Cortex of kidney (tissue), 1 donor: ENCODE results near the gene ARHGAP12.

Experiments used
- DNase-seq: peaks from one replicate; lab custom pipeline; 2025; lab: John Stamatoyannopoulos, UW

Gene ARHGAP12

DNA sequence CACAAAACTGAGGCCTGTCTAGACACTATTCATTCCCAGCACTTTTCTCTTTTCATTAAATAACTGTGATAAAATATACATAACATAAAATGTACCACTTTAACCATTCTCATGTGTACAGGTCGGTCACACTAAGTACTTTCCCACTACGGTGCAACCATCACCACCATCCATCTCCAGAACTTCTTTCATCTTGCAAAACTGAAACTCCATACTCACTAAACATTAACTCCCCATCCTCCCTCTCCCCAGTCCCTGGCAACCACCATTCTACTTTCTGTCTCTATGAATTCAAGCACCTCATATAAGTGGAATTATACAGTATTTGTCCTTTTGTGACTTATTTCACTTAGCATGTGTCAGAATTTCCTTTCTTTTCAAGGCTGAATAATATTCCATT lies 53.0 kb downstream of the ARHGAP12 start:
- DNase-seq, result no peak

DNA sequence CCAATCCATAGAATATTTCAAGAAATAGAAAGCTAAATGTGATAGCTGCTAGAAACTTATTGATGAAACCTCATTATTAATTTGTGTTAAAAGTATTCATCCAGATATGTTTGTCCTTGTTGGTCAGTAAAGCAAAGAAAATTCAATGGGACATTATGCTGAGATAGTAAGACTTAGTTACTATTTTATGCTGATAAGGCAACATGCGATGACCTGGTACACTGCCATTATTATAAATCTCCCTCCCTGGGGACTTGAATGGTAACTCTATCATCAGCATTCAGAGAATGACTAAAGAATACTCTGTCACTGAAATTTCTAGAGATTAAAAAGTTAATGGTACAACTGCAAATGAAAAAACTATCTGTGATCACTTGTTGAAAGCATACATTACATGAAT lies 54.9 kb downstream of the ARHGAP12 start:
- no peak for DNase-seq

DNA sequence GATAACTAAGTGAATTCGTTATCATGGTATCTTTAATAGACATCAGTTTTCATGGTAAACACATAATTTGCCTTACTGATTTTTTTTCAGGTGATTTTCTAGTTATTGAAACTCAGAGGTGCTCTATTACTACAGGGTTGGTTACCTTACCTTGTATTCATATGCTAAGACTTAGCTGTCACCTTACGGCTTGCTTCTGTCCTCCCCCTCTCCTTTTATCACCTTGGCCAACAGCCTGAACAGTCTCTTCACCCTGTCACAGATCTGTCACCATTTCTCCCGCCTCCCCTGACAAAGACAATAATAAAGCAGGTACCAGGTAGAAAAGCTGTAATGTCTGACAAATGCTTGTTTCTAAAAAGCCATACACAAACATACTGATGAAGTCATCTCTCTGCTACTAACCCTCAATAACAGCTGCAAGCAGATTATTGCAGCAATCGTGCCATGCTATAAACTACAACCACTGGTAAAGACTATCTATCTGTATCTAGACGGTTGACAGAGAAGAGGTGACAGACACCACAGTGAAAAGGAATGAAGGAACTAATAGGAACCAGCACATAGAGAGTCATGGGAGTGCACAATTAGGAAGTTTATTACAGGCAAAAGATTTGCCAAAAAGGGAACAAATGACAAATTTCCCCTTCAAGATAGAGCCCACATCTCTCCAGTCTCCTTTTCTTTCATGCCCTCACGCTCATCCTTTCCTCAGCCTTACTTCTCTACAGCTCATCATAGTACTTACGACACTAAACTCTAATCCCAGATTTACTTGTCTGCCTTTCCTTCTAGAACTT lies 57.2 kb downstream of the ARHGAP12 start:
- no peak for DNase-seq

DNA sequence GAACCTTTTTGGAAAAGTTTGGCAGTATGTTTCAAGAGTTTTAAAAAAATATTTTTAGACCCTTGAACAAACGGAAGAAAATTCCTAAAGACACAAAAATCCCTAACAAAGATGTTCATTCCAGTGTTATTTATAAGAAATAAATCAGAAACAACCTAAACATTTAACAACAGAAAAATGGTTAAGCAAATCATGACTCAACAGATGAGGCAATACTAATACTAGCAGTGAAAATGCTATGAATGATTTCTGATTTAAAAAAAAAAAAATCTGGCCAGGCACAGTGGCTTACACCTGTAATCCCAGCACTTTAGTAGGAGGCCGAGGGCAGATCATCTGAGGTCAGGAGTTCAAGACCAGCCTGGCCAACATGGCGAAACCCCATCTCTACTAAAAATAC lies 61.0 kb downstream of the ARHGAP12 start:
- DNase-seq, result no peak

DNA sequence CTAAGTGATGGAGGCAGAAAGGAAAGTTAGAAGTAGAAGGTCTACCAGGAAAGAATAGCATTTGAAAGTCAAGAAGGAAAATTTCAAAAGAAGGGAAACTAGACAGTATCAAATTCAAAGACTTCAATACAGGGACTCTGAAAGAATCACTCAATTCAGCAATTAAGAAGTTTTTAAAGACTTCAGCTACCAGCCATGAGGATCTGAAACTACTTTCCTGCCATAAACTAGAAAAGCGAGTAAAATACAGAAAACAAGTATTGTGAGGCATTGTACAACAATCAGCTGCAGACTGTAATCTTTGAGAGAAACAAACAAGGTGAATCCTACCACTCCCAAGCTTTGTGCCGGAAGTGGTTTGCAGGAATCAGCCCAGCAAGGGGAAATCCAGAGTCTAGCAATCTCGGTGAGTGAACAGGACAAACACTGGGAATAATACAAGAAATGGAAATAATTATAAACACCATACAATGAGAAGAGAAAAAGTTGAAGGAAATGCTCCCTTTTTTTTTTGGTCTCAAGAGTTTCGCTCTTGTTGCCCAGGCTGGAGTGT lies 62.4 kb downstream of the ARHGAP12 start:
- no peak for DNase-seq

DNA sequence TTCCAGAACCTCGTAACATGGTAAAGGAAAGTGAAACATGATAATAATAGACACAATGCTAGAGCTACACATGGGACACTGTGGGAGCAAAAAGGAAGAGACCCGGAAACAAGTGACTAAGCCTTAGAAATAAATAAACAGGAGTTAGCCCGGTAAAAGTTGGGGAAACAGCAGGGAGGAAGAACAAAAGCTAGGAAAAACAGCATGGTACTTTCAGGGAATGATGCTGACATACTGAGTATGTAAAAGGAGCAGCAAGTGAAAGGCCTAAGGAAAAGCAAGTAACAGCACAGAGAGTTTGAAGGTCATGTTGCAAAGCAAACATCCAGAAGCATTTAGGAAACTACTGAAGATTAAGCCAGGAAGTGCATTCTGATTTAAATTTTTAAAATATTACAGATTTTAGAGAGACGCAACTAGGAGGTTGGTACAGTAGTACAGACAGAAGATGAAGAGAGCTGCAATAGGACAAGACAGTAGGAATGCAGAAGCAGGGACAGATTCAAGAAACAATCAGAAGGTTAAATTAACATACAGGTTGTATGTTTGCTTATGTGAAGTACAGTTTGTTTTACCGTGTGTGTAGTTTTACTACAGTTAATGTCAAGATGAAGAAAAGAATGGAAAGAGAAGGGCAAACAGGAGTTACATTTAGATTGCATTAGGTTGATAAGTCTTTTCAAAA lies 63.7 kb downstream of the ARHGAP12 start:
- no peak for DNase-seq

DNA sequence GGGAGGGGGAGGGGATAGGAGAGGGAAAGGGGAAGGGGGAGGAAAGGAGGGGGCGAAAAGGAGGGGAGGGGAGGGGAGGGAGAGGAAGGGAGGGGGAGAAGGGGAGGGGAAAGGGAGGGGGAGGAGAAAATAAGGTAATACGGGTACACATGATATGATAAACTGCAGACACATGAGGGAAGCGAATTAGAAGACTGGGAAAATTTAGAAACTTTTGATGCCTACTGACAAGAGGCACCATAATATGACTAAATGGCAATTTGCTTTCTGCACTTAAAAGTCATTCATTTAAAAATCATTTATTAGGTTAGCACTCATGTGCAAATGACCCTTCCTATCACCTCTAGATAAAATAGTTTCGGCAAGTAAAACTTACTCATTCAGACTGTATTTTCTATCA lies 73.6 kb downstream of the ARHGAP12 start:
- DNase-seq, result no peak

DNA sequence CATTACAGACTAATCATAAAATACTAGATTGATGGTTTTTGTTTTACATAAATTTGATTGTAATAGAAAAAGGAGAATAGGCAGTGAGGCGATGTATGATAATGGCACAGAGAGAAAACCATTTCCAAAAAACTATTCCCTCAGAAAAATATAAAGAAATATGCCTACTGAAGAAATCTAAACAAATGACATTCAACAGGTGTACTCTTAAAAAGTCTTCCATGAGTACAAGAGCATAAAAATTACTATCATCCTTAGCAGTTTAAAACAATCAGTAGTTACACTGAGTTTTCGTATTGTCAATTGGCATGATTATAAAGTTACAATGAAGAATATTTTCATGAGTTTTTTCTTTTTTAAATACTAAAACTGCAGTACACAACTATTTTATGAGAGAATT lies 75.0 kb downstream of the ARHGAP12 start:
- DNase-seq, result no peak

DNA sequence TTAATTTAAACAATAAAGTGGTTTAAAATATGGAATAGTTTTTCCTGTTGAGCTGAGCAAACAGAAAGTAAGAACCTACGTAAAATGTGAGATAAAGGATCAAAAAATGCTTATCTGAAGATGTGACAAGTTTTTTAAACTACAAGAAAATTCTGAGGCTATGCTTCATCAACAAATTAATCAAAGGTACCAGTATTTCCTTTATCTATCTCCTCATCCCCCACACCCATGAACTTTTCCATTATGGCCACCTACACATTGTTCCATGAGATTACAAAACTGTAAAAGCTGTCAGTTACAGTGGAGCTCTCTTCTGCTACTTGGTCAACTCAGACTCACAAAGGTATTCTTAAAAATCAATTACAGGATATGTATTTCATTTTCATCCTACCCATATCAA lies 77.4 kb downstream of the ARHGAP12 start:
- DNase-seq, result no peak

DNA sequence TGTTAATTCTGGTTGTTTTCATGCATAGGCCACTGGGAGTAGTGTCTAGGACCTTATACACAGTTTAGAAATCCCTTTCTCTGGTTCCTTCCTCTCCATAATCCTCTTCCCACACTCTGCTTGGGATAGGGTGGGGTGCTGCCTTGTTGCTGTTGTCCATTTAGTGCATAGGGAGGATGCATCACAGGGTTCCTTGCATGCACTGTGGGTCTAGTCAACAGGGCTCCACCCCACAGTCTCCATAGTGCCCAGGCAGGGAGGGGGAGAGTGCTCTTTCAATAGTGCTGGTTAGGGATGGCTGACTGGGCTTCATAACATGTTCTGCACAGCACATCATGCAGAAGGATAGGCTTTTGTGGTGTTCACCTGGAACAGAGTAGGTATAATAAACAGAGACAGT lies 81.1 kb downstream of the ARHGAP12 start:
- DNase-seq, result no peak

DNA sequence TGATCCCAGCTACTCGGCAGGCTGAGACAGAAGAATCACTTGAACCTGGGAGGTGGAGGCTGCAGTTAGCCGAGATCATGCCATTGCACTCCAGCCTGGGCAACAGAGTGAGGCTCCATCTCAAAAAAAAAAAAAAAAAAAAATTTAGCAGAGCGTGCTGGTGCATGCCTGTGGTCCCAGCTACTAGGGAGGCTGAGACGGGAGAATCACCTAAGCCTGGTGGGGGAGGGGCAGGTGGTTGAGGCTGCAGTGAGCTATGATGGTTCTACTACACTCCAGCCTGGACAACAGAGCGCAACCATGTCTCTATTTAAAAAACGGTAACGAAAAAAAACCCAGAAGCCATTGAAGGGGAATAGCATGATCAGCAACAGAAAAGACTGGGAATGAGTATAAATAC lies 89.9 kb downstream of the ARHGAP12 start:
- DNase-seq, result no peak

DNA sequence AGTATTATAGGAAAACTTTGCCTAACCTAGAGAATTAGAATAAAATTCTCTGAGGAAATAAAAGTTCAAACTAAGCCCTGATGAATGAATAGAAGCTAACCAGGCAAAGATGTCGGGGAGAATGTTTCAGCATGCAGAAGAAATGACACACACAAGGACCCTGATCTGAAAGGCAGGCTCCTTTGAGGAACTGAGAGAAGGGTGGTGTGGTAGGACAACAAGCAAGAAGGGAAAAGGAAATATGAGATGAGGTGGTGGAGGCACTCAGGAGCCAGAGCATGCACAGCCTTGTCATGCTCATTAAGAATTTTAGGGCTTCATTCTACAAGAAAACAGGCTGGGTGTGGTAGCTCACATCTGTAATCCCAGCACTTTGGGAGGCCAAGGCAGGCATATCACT lies 90.6 kb downstream of the ARHGAP12 start:
- DNase-seq, result no peak

DNA sequence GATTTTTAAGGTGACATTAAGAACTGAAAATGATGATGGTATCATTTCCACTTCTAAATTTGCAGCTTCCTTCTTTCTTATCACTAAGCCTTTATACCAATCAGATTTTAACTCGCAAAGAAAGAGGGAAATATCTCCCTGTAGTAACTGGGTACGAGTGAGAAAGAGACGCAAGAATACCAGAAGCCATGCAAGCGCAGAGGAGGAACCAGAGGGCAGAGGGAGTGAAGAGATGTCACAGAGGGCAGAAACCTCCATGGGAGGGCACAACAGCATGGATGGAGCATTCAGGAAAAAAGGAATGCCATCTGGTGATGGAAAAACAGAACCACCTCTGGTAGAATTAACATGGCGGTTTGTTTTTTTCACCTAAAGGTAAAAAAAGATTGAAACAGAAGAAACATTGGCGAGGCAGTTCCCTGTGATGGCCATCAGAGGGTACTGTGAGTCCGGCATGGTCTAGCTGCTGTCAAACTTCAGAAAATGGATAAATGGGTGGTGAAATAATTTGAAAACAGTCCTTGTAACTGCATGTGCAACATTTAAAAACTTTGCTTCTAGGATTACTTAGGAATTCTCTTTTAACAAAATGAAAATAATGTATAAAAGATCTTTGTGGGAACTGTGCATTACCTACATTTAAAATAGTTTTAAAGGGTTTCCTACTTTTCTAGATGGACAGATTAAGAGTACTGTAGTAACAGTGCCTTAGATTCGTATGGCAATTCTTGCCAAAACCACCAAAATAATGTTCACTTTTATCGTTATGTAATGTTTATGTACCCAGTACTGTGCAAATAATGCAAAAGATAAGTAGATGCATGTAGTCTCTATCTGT lies 91.8 kb downstream of the ARHGAP12 start:
- DNase-seq, result no peak

DNA sequence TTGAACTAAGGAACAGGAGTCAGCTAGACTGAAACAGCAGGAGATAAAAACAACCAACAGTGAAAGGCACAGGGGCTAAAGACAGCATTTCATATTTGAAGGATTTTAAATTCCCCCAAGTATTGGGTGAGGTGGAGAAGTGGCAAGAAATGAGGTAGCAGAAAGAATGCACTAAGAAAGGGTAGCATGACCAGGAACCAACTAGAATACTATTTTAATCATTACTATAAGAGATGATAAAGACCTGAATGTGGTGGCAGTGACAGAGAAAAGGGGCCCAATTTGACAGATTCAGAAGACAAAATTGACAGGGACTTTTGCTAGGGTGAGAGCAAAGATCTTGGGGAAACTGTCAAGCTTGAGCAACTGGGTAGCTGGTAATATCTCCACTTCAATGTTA lies 94.9 kb downstream of the ARHGAP12 start:
- no peak for DNase-seq

DNA sequence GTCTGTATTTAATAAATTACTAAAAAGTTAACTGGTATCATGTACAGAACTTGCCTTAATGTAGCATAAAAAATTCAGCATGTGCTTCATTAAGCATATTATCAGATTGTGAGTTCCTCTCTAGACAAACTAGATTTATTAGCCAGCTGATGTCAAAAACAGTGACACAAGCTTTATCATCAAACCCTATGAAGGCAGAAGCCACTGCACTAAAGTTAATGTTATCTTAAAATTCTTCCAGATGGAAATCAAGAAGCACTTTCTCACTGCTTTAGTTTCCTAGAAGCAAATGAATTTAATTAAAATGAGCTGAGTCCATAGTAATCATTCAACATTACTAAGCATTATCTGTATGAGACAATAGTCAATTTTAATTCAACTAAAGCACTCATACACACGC lies 96.4 kb downstream of the ARHGAP12 start:
- DNase-seq, result no peak

DNA sequence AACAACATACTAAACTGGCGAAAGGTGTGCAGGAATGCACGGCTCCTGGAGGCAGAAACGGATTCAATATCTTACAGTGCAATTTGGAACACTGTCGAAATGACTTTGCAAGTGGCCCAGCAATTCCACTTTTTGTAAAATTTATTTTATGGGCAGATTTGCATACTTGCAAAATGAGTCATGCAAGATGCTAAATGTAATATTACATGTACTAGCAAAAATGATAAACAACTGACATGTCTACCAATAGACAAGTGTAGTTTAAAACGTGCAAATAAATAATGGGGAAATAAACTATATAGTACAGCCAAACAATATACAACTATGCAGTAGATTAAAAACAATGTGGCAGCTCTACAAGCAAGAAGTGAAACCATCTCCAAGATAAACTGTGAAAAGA lies 97.7 kb downstream of the ARHGAP12 start:
- no peak for DNase-seq

DNA sequence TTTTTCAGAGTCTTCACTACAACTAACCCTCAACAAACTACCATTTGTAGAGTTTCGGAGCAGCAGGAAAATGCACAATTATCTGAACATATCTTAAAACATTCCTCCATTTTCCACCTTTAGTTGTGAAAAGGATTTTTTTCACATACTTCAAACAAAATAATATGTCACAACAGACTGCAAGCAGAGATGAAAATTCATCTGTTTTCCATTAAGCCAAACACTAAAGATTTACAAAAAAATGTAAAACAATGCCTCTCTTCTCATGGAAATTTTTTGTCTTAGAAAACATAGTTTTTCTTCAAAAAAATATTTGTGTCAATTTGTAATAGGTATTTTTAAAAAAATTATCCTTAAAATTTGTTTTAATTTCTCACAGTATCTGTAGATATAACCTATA lies 98.9 kb downstream of the ARHGAP12 start:
- DNase-seq, result no peak

DNA sequence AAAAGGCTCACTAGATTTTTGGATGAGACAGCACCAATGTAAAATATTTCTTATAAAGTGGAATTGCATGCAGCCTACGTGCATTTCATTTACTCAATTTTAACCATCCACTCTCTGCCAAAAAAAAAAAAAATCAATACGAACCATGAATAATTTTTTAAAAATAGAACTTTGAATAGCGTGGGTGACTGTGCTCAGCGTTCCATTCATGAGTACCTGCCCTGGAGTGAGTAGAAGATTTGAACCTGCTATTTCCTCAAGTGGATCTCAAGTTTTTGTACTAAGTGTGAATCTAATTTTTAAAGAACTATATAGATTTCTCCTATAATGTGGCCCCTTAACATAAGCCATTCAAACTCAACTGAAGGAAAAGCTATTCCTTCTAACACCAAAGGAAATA lies 105.3 kb downstream of the ARHGAP12 start:
- DNase-seq, result no peak

DNA sequence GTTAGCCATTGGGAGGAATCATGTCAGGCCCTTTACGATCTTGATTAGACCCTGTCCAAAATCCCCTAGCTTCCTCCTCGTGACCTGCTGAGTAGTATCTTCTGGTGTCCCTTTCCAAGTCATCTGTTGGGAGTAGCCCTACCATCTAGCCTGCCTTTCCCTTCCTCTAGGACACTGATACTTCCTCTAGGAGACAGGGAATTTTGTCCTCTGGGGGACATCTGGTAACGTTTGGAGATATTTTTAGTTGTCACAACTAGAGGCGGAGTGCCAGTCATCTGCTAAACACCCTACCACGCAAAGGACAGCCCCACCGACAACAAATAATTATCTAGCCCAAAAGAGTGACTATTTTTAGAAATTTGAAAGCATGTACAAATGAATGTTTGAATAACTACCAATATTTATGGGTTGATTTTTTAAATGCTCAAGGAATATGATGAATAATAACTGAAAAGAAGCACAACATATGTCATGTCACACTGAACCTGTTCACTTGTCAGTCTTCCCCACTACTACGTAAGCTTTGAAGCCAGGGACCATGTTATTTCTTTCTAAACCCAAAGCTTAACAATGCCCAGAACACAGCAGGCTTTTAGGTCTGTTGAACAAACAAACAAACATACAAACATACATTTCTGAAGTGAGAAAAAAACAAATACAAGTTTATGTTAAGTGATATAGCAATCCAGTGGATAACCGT lies 105.9 kb downstream of the ARHGAP12 start:
- no peak for DNase-seq

DNA sequence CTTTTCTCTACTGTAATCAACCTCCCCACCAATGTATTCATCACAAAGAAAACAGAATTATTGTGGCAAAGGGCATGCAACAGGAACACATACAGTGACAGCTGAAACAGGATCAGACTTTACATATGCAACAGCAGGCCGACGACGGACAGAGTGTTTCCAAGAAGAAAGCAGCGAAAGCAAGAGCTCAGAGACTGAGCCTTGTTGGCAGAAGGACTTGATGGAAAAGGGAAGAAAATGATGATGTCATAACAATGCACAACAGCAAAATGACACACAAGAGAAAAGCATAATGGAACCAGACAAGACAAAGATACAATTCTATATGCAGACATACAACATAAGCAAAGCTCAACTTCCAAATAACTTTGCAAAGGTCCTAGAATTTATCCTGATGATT lies 106.5 kb downstream of the ARHGAP12 start:
- DNase-seq, result no peak

DNA sequence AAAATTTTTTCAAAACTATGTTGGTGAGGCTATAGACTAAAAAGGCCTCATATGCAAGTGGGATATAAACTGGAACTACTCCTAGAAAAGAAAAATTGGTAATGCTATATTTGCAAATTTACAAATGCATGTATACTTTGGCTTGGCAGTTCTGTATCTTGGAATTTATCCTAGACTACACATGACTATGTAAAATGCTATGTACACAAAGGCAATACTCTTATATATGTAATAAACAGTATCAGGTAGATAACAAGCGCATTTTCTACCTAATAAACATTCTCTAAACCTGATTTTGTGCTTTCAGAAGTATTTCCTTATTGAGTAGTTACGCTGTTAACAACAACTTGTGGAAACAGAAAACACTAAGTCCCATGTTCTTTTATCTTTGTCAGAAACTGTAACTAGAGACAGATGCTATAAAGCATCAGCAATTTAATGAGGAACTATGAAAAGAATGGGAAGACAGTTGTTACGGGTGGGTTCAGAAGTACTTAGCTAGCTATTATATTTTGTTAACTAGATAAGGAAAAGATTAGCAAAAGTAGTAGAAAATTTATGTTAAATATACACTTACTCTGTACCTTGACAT lies 107.8 kb downstream of the ARHGAP12 start:
- DNase-seq, result no peak

DNA sequence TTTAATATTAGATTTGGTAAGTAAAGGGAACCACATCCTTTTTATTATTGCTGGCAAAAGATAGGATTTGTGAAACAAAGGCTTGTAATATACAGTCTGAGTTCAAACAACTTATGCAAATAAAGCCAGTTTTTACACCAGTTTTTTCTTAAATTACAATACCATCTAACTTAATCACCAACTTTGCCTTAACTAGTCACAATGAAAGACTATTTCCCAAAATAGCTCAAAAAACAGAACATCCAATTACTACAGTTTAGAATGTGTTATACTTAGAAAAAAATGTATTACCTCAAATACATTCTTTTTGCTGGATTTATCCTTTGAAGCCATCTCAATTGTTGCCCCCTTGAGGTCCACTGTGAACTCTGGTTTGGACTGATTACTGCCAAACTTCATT lies 108.5 kb downstream of the ARHGAP12 start:
- no peak for DNase-seq
